A549 (cell line): ENCODE results near the gene HOXD8. TPM values are rescaled to one million over a fixed set of nuclear protein-coding genes. Genes with fewer than 3 reads are reported as not detected.

ENCODE experiments used
- ATAC-seq, 2 experiments: fragments of 200-7000 bp in 1 of 2; fragments of >200 bp in 1 of 2; cut with Nextera tagmentation in 1 of 2; cut with Tn5 transposase in 1 of 2; 3 replicates each; pipeline versions ENCODE4 v1.8.0 to v1.9.1; 2018 to 2020; ENCODE audit warnings: mild to moderate bottlenecking in 1 of 2, moderate library complexity in 1 of 2
- CTCF ChIA-PET: fragments of 300-600 bp; sonication (Branson Sonifier 250); formaldehyde crosslinking; extraction: SDS; loops from one replicate; lab custom pipeline; 2021; ENCODE audit warnings: antibody characterized with exemption, inconsistent platforms; lab: Yijun Ruan, JAX
- POLR2A ChIA-PET: fragments of 350-600 bp; formaldehyde crosslinking; extraction: SDS; loops from one replicate; lab custom pipeline; 2021; ENCODE audit warnings: antibody characterized with exemption, inconsistent platforms; lab: Yijun Ruan, JAX
- DNase-seq, 2 experiments: peaks; one replicate each; pipeline versions ENCODE4 v3.0.0 to v3.0.0-alpha.2; 2011 to 2016; ENCODE audit warnings: low read depth in 1 of 2, low spot score in 1 of 2
- FAIRE-seq: peaks from 2 replicates; lab custom pipeline; 2011; peaks lifted over from hg19 to GRCh38; lab: Jason Lieb, UNC
- H3K27ac ChIP-seq, 2 experiments: fragments of >200 bp; sonication (Bioruptor Twin); formaldehyde crosslinking; 3 replicates each; pipeline ENCODE4 v1.5.1; 2016 to 2017
- H3K4me1 ChIP-seq: fragments of >200 bp; sonication (Bioruptor Twin); formaldehyde crosslinking; 3 replicates; pipeline ENCODE4 v1.6.1; 2016
- H3K4me2 ChIP-seq: fragments of >200 bp; sonication (Bioruptor Twin); formaldehyde crosslinking; 3 replicates; pipeline ENCODE4 v1.6.1; 2016
- H3K4me3 ChIP-seq: fragments of >200 bp; sonication (Bioruptor Twin); formaldehyde crosslinking; 3 replicates; pipeline ENCODE4 v1.5.1; 2016
- H3K9me3 ChIP-seq: fragments of >200 bp; sonication (Bioruptor Twin); formaldehyde crosslinking; 3 replicates; pipeline ENCODE4 v1.6.1; 2016
- CBX2 ChIP-seq: fragments of 200-600 bp; sonication (generic); IDR thresholded peaks from 2 replicates; pipeline ENCODE4 v1.6.1; 2016; ENCODE audit warnings: low read depth, mild to moderate bottlenecking, borderline replicate concordance
- CBX8 ChIP-seq: fragments of 200-600 bp; sonication (generic); IDR thresholded peaks from 2 replicates; pipeline ENCODE4 v1.6.1; 2016
- CHD2 ChIP-seq: fragments of 150-350 bp; IDR thresholded peaks from 2 replicates; pipeline ENCODE4 v1.6.1; 2014; ENCODE audit warnings: low read length; ENCODE audit not compliant: partially characterized antibody
- EHF ChIP-seq: fragments of 250-450 bp; sonication (Bioruptor Pico); IDR thresholded peaks from 2 replicates; pipeline ENCODE4 v1.5.0; 2020; ENCODE audit warnings: mild to moderate bottlenecking
- ESRRA ChIP-seq: fragments of 150-350 bp; IDR thresholded peaks from 2 replicates; pipeline ENCODE4 v1.6.1; 2014; ENCODE audit warnings: mild to moderate bottlenecking, low read length, borderline replicate concordance
- FOSB ChIP-seq: fragments of 250-450 bp; sonication (Bioruptor Pico); IDR thresholded peaks from 2 replicates; pipeline ENCODE4 v1.5.0; 2020; ENCODE audit warnings: mild to moderate bottlenecking, moderate library complexity
- FOXS1 ChIP-seq: fragments of 250-450 bp; sonication (Bioruptor Pico); IDR thresholded peaks from 2 replicates; pipeline ENCODE4 v1.5.0; 2020; ENCODE audit warnings: mild to moderate bottlenecking, moderate library complexity
- GATA3 ChIP-seq: IDR thresholded peaks from 2 replicates; pipeline ENCODE4 v1.6.1; 2012; ENCODE audit warnings: borderline replicate concordance
- HOXA7 ChIP-seq: fragments of 250-450 bp; sonication (Bioruptor Pico); IDR thresholded peaks from 2 replicates; pipeline ENCODE4 v1.5.0; 2020; ENCODE audit warnings: mild to moderate bottlenecking, moderate library complexity
- KDM1A ChIP-seq: fragments of 200-600 bp; sonication (generic); IDR thresholded peaks from 2 replicates; pipeline ENCODE4 v1.6.1; 2016; ENCODE audit warnings: low read depth, mild to moderate bottlenecking
- KDM5A ChIP-seq: fragments of 200-600 bp; sonication (generic); IDR thresholded peaks from 2 replicates; pipeline ENCODE4 v1.6.1; 2016; ENCODE audit warnings: antibody characterized with exemption, mild to moderate bottlenecking
- NPAS2 ChIP-seq: fragments of 250-450 bp; sonication (Bioruptor Pico); IDR thresholded peaks from 2 replicates; pipeline ENCODE4 v1.8.0; 2022; ENCODE audit warnings: mild to moderate bottlenecking, moderate library complexity, borderline replicate concordance
- RAD21 ChIP-seq, 2 experiments: fragments of >200 bp in 1 of 2; sonication (Bioruptor Twin) in 1 of 2; formaldehyde crosslinking in 1 of 2; IDR thresholded peaks in 1 of 2; conservative IDR thresholded peaks in 1 of 2; 2 replicates in 1 of 2; 3 replicates in 1 of 2; pipeline ENCODE4 v1.6.1; 2012 to 2018; ENCODE audit warnings: inconsistent platforms in 1 of 2
- RCOR1 ChIP-seq: fragments of 150-350 bp; IDR thresholded peaks from 2 replicates; pipeline ENCODE4 v1.6.1; 2014; ENCODE audit warnings: antibody characterized with exemption, low read length, low read depth
- RNF2 ChIP-seq: fragments of 200-600 bp; sonication (generic); IDR thresholded peaks from 2 replicates; pipeline ENCODE4 v1.6.1; 2016; ENCODE audit warnings: low read depth, mild to moderate bottlenecking, antibody characterized with exemption, moderate library complexity, borderline replicate concordance
- SMC3 ChIP-seq: fragments of >200 bp; sonication (Bioruptor Twin); formaldehyde crosslinking; IDR thresholded peaks from 3 replicates; pipeline ENCODE4 v1.6.1; 2018; ENCODE audit warnings: inconsistent platforms
- TFCP2L1 ChIP-seq: fragments of 250-450 bp; sonication (Bioruptor Pico); IDR thresholded peaks from 2 replicates; pipeline ENCODE4 v1.5.0; 2021; ENCODE audit warnings: mild to moderate bottlenecking
- TP53 ChIP-seq: fragments of 250-450 bp; sonication (Bioruptor Pico); IDR thresholded peaks from 2 replicates; pipeline ENCODE4 v1.5.0; 2021; ENCODE audit warnings: mild to moderate bottlenecking, moderate library complexity
- WGBS: methylation state at CpG from one replicate; pipeline ENCODE4 v1.1.6; 2017; ENCODE audit errors: missing lambda C conversion rate; 5-methylcytosine and 5-hydroxymethylcytosine counted together
- polyA plus RNA-seq, 4 experiments: library from polyadenylated mRNA; depleted of rRNA in 3 of 4; stranded (reverse); fragments of >200 nt; fragmentation: RNase III in 1 of 4; extraction: RNeasy Plus Mini Kit Qiagen cat#74134 plus additional on column Dnase treatment in 1 of 4; gene quantifications; 2 replicates in 3 of 4; 3 replicates in 1 of 4; pipeline ENCODE4 v1.2.3, GENCODE V29; 2011 to 2017
- TF ChIP-seq, protein P1 (sequence below): fragments of 250-450 bp; sonication (Bioruptor Pico); IDR thresholded peaks from 2 replicates; pipeline ENCODE4 v1.5.0; 2021; ENCODE audit warnings: mild to moderate bottlenecking, moderate library complexity, borderline replicate concordance
- TF ChIP-seq, protein P2 (sequence below): IDR thresholded peaks from 2 replicates; pipeline ENCODE4 v1.6.1; 2012
- TF ChIP-seq, protein P3 (sequence below): fragments of >200 bp; sonication (Bioruptor Twin); formaldehyde crosslinking; IDR thresholded peaks from 2 replicates; pipeline ENCODE4 v1.6.1; 2016
- TF ChIP-seq, protein P4 (sequence below): fragments of 250-450 bp; sonication (Bioruptor Pico); IDR thresholded peaks from 2 replicates; pipeline ENCODE4 v1.5.0; 2020; ENCODE audit warnings: low read depth, mild to moderate bottlenecking, moderate library complexity
- TF ChIP-seq, protein P5 (sequence below): fragments of >200 bp; sonication (Bioruptor Twin); formaldehyde crosslinking; IDR thresholded peaks from 3 replicates; pipeline ENCODE4 v1.5.1; 2016
- TF ChIP-seq, protein P6 (sequence below): fragments of >200 bp; sonication (Bioruptor Twin); formaldehyde crosslinking; IDR thresholded peaks from 3 replicates; pipeline ENCODE4 v1.6.1; 2016
- TF ChIP-seq, protein P7 (sequence below): IDR thresholded peaks from 2 replicates; pipeline ENCODE4 v1.6.1; 2012

Gene HOXD8
- polyA plus RNA-seq, 2 of the 4 experiments (the other 2 are of a cell fraction), result 3.8 to 8.5 TPM

DNA sequence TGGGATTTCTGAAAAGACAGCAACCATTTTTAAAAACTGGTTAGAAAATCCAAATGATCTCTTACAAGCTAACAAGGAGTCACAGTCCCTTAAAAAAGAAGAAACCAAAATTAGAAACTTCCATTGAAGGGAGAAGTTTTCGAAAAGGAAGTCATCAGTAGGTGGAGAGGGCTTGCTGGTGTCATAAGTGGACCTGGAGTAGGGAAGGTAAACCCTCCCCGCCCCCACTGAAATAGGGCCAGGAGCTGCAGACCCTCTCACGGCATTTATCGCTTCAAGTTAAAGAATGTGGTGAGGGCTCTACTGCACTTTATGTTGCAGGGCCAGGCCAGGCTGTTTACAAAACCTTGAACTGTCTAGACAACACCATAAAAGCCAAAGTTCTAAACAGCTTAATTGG is 19.6 kb upstream of the HOXD8 start:
- TF ChIP-seq, protein P1, sequence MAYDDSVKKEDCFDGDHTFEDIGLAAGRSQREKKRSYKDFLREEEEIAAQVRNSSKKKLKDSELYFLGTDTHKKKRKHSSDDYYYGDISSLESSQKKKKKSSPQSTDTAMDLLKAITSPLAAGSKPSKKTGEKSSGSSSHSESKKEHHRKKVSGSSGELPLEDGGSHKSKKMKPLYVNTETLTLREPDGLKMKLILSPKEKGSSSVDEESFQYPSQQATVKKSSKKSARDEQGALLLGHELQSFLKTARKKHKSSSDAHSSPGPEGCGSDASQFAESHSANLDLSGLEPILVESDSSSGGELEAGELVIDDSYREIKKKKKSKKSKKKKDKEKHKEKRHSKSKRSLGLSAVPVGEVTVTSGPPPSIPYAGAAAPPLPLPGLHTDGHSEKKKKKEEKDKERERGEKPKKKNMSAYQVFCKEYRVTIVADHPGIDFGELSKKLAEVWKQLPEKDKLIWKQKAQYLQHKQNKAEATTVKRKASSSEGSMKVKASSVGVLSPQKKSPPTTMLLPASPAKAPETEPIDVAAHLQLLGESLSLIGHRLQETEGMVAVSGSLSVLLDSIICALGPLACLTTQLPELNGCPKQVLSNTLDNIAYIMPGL, result no peak
- TF ChIP-seq, protein P2, sequence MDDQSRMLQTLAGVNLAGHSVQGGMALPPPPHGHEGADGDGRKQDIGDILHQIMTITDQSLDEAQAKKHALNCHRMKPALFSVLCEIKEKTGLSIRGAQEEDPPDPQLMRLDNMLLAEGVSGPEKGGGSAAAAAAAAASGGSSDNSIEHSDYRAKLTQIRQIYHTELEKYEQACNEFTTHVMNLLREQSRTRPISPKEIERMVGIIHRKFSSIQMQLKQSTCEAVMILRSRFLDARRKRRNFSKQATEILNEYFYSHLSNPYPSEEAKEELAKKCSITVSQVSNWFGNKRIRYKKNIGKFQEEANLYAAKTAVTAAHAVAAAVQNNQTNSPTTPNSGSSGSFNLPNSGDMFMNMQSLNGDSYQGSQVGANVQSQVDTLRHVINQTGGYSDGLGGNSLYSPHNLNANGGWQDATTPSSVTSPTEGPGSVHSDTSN, result no peak
- TF ChIP-seq CHD2 (no peak), RCOR1 (no peak), RNF2 (no peak), TP53 (no peak), FOSB (no peak), ESRRA (no peak)
- ChIA-PET POLR2A (no interaction called here), CTCF (interaction anchor here (0.8 to 3.7 kb wide), 14 partner anchors 10 to 1039 kb away, joined by 3 to 36 read pairs (median 5); partner anchors contain the start of gene HOXD9)
- H3K9me3 ChIP-seq, result no peaks in the 10 kb centered on the region
- WGBS, result 89% methylated on average over 4 of the region's 4 CpGs
- FAIRE-seq, result no peak
- ATAC-seq, result no peak
- H3K4me2 ChIP-seq, result no peak overlapping the region
- no peak for DNase-seq
- H3K4me3 ChIP-seq, result no peak overlapping the region
- H3K27ac ChIP-seq, result no peak overlapping the region
- peaks cover 20% of the 10 kb centered on the region for H3K4me1 ChIP-seq

DNA sequence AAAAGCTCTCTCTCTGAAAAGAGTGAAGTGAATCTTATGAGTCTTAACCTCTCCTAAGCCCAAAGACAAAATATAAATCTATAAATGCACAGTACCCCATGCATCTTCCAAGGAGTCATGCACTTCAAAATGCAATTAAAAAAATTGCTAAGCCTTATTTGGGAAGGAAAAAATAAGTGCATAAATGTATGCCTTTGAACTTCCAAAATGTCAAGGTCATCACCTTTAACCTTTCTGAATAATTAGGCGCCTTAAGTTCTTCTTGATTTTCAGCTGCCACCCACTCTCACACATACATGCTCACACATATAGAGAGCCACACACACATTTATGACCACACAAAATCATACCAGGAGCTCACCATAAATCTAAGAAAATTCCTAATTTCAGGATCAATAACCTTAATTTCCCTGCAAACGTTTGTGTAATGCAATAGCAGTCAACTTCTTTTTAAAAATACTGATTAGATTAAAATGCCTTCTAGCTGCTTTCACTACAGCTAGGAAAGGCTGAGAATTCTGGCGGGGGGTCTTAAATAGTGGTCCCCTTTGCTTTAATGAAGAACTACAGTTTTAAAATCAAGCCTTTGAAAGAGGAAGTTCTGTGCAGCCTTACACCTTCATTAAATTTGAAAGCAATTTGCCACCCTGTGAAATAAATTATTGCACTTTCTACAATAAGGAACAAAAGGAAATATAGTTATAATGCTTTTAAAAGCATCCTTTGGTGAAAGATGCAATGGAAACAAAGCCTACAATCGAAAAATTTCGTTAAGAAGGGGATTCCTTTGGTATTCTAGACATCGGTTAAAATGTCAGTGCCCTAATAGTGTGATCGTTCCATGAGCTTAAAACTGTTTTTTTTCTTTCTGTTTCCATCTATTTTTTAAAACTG is 18.8 kb upstream of the HOXD8 start:
- ATAC-seq (no peak), DNase-seq (no peak), FAIRE-seq (no peak)
- Histone ChIP-seq H3K27ac (no peak overlapping the region), H3K4me3 (no peak overlapping the region), H3K4me2 (peak overlapping the region; percentile 58; the same call in 2 of the 3 replicates), H3K9me3 (no peaks in the 10 kb centered on the region), H3K4me1 (peaks cover 13% of the 10 kb centered on the region)
- ChIA-PET POLR2A (no interaction called here), CTCF (interaction anchor here (0.7 to 3.7 kb wide), 29 partner anchors 9 to 1642 kb away, joined by 3 to 36 read pairs (median 4); partner anchors contain the start of gene HOXD9)
- 53% methylated on average over 7 of the region's 7 CpGs for WGBS
- no peak for TF ChIP-seq RCOR1
- TF ChIP-seq NPAS2, result no peak
- TF ChIP-seq, protein P3, sequence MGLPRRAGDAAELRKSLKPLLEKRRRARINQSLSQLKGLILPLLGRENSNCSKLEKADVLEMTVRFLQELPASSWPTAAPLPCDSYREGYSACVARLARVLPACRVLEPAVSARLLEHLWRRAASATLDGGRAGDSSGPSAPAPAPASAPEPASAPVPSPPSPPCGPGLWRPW, result no peak
- TF ChIP-seq, protein P4, sequence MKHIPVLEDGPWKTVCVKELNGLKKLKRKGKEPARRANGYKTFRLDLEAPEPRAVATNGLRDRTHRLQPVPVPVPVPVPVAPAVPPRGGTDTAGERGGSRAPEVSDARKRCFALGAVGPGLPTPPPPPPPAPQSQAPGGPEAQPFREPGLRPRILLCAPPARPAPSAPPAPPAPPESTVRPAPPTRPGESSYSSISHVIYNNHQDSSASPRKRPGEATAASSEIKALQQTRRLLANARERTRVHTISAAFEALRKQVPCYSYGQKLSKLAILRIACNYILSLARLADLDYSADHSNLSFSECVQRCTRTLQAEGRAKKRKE (CRISPR knock-in tag), result no peak
- no peak for TF ChIP-seq SMC3
- TF ChIP-seq EHF (CRISPR knock-in tag), result no peak
- TF ChIP-seq HOXA7, result no peak
- no peak for TF ChIP-seq FOXS1
- no peak for TF ChIP-seq KDM5A
- TF ChIP-seq, protein P5, sequence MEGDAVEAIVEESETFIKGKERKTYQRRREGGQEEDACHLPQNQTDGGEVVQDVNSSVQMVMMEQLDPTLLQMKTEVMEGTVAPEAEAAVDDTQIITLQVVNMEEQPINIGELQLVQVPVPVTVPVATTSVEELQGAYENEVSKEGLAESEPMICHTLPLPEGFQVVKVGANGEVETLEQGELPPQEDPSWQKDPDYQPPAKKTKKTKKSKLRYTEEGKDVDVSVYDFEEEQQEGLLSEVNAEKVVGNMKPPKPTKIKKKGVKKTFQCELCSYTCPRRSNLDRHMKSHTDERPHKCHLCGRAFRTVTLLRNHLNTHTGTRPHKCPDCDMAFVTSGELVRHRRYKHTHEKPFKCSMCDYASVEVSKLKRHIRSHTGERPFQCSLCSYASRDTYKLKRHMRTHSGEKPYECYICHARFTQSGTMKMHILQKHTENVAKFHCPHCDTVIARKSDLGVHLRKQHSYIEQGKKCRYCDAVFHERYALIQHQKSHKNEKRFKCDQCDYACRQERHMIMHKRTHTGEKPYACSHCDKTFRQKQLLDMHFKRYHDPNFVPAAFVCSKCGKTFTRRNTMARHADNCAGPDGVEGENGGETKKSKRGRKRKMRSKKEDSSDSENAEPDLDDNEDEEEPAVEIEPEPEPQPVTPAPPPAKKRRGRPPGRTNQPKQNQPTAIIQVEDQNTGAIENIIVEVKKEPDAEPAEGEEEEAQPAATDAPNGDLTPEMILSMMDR, result no peak
- TF ChIP-seq KDM1A, result no peak
- TF ChIP-seq, protein P6, sequence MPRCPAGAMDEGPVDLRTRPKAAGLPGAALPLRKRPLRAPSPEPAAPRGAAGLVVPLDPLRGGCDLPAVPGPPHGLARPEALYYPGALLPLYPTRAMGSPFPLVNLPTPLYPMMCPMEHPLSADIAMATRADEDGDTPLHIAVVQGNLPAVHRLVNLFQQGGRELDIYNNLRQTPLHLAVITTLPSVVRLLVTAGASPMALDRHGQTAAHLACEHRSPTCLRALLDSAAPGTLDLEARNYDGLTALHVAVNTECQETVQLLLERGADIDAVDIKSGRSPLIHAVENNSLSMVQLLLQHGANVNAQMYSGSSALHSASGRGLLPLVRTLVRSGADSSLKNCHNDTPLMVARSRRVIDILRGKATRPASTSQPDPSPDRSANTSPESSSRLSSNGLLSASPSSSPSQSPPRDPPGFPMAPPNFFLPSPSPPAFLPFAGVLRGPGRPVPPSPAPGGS, result no peak
- TF ChIP-seq GATA3, result no peak
- no peak for TF ChIP-seq CBX2
- no peak for TF ChIP-seq RAD21 (conservative IDR thresholded peaks at IDR 0.05 in 1 of 2, IDR thresholded peaks at IDR 0.05 in 1 of 2)
- no peak for TF ChIP-seq FOSB
- no peak for TF ChIP-seq CBX8
- TF ChIP-seq TFCP2L1, result no peak
- TF ChIP-seq, protein P7, sequence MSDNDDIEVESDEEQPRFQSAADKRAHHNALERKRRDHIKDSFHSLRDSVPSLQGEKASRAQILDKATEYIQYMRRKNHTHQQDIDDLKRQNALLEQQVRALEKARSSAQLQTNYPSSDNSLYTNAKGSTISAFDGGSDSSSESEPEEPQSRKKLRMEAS, result no peak
- TF ChIP-seq, all 56 proteins: peak for 0
